GM18858 (cell line): ENCODE data around the gene KCNQ1.

Source experiments
- ATAC-seq: cut with Tn5 transposase; IDR thresholded peaks from one replicate; pipeline ENCODE4 v1.9.1; 2021; ENCODE audit not compliant: unreplicated experiment

The KCNQ1 gene

GRCh38 chr11:2781408-2782274, 336.8 kb downstream of the KCNQ1 start:
- ATAC-seq, result no peak

- ATAC-seq, result no peak
These were observed 338.0 kb downstream of the KCNQ1 start for GRCh38 chr11:2782769-2783168.

GRCh38 chr11:2783536-2784082, 338.8 kb downstream of the KCNQ1 start:
- ATAC-seq, result no peak

- ATAC-seq, result no peak
These were observed 343.0 kb downstream of the KCNQ1 start for GRCh38 chr11:2787816-2788167.

GRCh38 chr11:2788168-2789071, 343.6 kb downstream of the KCNQ1 start:
- ATAC-seq, result no peak

GRCh38 chr11:2789331-2789730, 344.5 kb downstream of the KCNQ1 start:
- no peak for ATAC-seq

- ATAC-seq, result no peak
These were observed 345.2 kb downstream of the KCNQ1 start for GRCh38 chr11:2789791-2790567.

- ATAC-seq, result no peak
These were observed 345.7 kb downstream of the KCNQ1 start for GRCh38 chr11:2790568-2790921.

- no peak for ATAC-seq
These were observed 346.3 kb downstream of the KCNQ1 start for GRCh38 chr11:2791139-2791520.

- no peak for ATAC-seq
These were observed 346.9 kb downstream of the KCNQ1 start for GRCh38 chr11:2791521-2792380.

GRCh38 chr11:2792381-2793250, 347.8 kb downstream of the KCNQ1 start:
- no peak for ATAC-seq

GRCh38 chr11:2793701-2794045, 348.9 kb downstream of the KCNQ1 start:
- no peak for ATAC-seq

GRCh38 chr11:2794046-2794967, 349.5 kb downstream of the KCNQ1 start:
- no peak for ATAC-seq

- ATAC-seq, result no peak
These were observed 350.1 kb downstream of the KCNQ1 start for GRCh38 chr11:2794968-2795322.

GRCh38 chr11:2795491-2795991, 350.7 kb downstream of the KCNQ1 start:
- no peak for ATAC-seq

- ATAC-seq, result no peak
These were observed 351.3 kb downstream of the KCNQ1 start for GRCh38 chr11:2796091-2796490.

GRCh38 chr11:2796508-2797113, 351.8 kb downstream of the KCNQ1 start:
- no peak for ATAC-seq
